GM08714 (cell line): ENCODE measurements around the gene NEGR1.

ENCODE experiments used
- H3K4me3 ChIP-seq: fragments of 200-500 bp; sonication (Bioruptor generic); 2 replicates; pipeline ENCODE4 v1.5.1; 2014; ENCODE audit warnings: mild to moderate bottlenecking, low read length, inconsistent platforms
- ZNF274 ChIP-seq: IDR thresholded peaks from 2 replicates; pipeline ENCODE4 v1.6.1; 2012; ENCODE audit warnings: mild to moderate bottlenecking, low read depth, low read length

Gene NEGR1

GRCh38 chr1:72006092-72006491, 276.2 kb downstream of the NEGR1 start:
- no peak overlapping the region for H3K4me3 ChIP-seq
- no peak for TF ChIP-seq ZNF274

GRCh38 chr1:72003092-72003491, 279.2 kb downstream of the NEGR1 start:
- H3K4me3 ChIP-seq, result no peak overlapping the region
- TF ChIP-seq ZNF274, result no peak

GRCh38 chr1:72000809-72001208, 281.5 kb downstream of the NEGR1 start:
- TF ChIP-seq ZNF274, result no peak
- H3K4me3 ChIP-seq, result no peak overlapping the region

GRCh38 chr1:71994646-71995045, 287.7 kb downstream of the NEGR1 start:
- no peak for TF ChIP-seq ZNF274
- no peak overlapping the region for H3K4me3 ChIP-seq

- H3K4me3 ChIP-seq, result no peak overlapping the region
- no peak for TF ChIP-seq ZNF274
Measured at GRCh38 chr1:71987181-71987580, 295.2 kb downstream of the NEGR1 start.

- H3K4me3 ChIP-seq, result no peak overlapping the region
- no peak for TF ChIP-seq ZNF274
Measured at GRCh38 chr1:71986160-71986559, 296.2 kb downstream of the NEGR1 start.

- no peak overlapping the region for H3K4me3 ChIP-seq
- no peak for TF ChIP-seq ZNF274
Measured at GRCh38 chr1:71980556-71980955, 301.8 kb downstream of the NEGR1 start.

- no peak overlapping the region for H3K4me3 ChIP-seq
- no peak for TF ChIP-seq ZNF274
Measured at GRCh38 chr1:71979882-71980281, 302.5 kb downstream of the NEGR1 start.

- no peak for TF ChIP-seq ZNF274
- no peak overlapping the region for H3K4me3 ChIP-seq
Measured at GRCh38 chr1:71967670-71968069, 314.7 kb downstream of the NEGR1 start.

- no peak for TF ChIP-seq ZNF274
- H3K4me3 ChIP-seq, result no peak overlapping the region
Measured at GRCh38 chr1:71964188-71964587, 318.2 kb downstream of the NEGR1 start.

- no peak for TF ChIP-seq ZNF274
- no peak overlapping the region for H3K4me3 ChIP-seq
Measured at GRCh38 chr1:71956613-71957285, 325.6 kb downstream of the NEGR1 start.

GRCh38 chr1:71950579-71950978, 331.8 kb downstream of the NEGR1 start:
- no peak for TF ChIP-seq ZNF274
- no peak overlapping the region for H3K4me3 ChIP-seq

- no peak overlapping the region for H3K4me3 ChIP-seq
- no peak for TF ChIP-seq ZNF274
Measured at GRCh38 chr1:71949681-71950080, 332.7 kb downstream of the NEGR1 start.

- no peak overlapping the region for H3K4me3 ChIP-seq
- no peak for TF ChIP-seq ZNF274
Measured at GRCh38 chr1:71948561-71948960, 333.8 kb downstream of the NEGR1 start.

GRCh38 chr1:71944006-71944405, 338.3 kb downstream of the NEGR1 start:
- H3K4me3 ChIP-seq, result no peak overlapping the region
- TF ChIP-seq ZNF274, result no peak

- no peak for TF ChIP-seq ZNF274
Measured at GRCh38 chr1:71940261-71940660, 342.1 kb downstream of the NEGR1 start.

More at GRCh38 chr1:71940261-71940660, 342.1 kb downstream of the NEGR1 start:
- H3K4me3 ChIP-seq, result no peak overlapping the region
